Measurements from ENCODE around the gene RAB35.

Gene RAB35

GRCh38 chr12:120116441-120116791 lies at the start of gene RAB35:
Gene RAB35 (minus strand): TSS chr12:120116753. CDS start chr12:120116650, 103 bp downstream.
- in situ Hi-C loops (cut with MboI; ENCODE audit: low sequenced_read_pairs), result no loop called here

- in situ Hi-C loops (cut with MboI; ENCODE audit: low sequenced_read_pairs), result no loop called here
Observed at GRCh38 chr12:120164293-120164692, 47.7 kb upstream of the RAB35 start.

- in situ Hi-C loops (cut with MboI; ENCODE audit: low sequenced_read_pairs), result no loop called here
Observed at GRCh38 chr12:120162763-120163162, 46.2 kb upstream of the RAB35 start.

- in situ Hi-C loops (cut with MboI; ENCODE audit: low sequenced_read_pairs), result no loop called here
Observed at GRCh38 chr12:120161852-120162251, 45.3 kb upstream of the RAB35 start.

GRCh38 chr12:120159509-120160237 lies 43.1 kb upstream of the RAB35 start:
- in situ Hi-C loops (cut with MboI; ENCODE audit: low sequenced_read_pairs), result no loop called here

- in situ Hi-C loops (cut with MboI; ENCODE audit: low sequenced_read_pairs), result no loop called here
Observed at GRCh38 chr12:120158351-120158750, 41.8 kb upstream of the RAB35 start.

GRCh38 chr12:120157678-120158077 lies 41.1 kb upstream of the RAB35 start:
- in situ Hi-C loops (cut with MboI; ENCODE audit: low sequenced_read_pairs), result no loop called here

GRCh38 chr12:120156315-120157259 lies 40.0 kb upstream of the RAB35 start:
- in situ Hi-C loops (cut with MboI; ENCODE audit: low sequenced_read_pairs), result no loop called here

- in situ Hi-C loops (cut with MboI; ENCODE audit: low sequenced_read_pairs), result no loop called here
Observed at GRCh38 chr12:120155072-120155471, 38.5 kb upstream of the RAB35 start.

- in situ Hi-C loops (cut with MboI; ENCODE audit: low sequenced_read_pairs), result no loop called here
Observed at GRCh38 chr12:120150919-120151525, 34.5 kb upstream of the RAB35 start.

- in situ Hi-C loops (cut with MboI; ENCODE audit: low sequenced_read_pairs), result no loop called here
Observed at GRCh38 chr12:120148011-120148410, 31.5 kb upstream of the RAB35 start.

- in situ Hi-C loops (cut with MboI; ENCODE audit: low sequenced_read_pairs), result no loop called here
Observed at GRCh38 chr12:120145164-120145563, 28.6 kb upstream of the RAB35 start.

- in situ Hi-C loops (cut with MboI; ENCODE audit: low sequenced_read_pairs), result no loop called here
Observed at GRCh38 chr12:120144215-120144614, 27.7 kb upstream of the RAB35 start.

- in situ Hi-C loops (cut with MboI; ENCODE audit: low sequenced_read_pairs), result no loop called here
Observed at GRCh38 chr12:120142231-120142877, 25.8 kb upstream of the RAB35 start.

GRCh38 chr12:120141336-120141735 lies 24.8 kb upstream of the RAB35 start:
- in situ Hi-C loops (cut with MboI; ENCODE audit: low sequenced_read_pairs), result no loop called here

- in situ Hi-C loops (cut with MboI; ENCODE audit: low sequenced_read_pairs), result no loop called here
Observed at GRCh38 chr12:120140603-120141002, 24.1 kb upstream of the RAB35 start.

GRCh38 chr12:120139958-120140357 lies 23.4 kb upstream of the RAB35 start:
- in situ Hi-C loops (cut with MboI; ENCODE audit: low sequenced_read_pairs), result no loop called here

- in situ Hi-C loops (cut with MboI; ENCODE audit: low sequenced_read_pairs), result no loop called here
Observed at GRCh38 chr12:120138366-120138765, 21.8 kb upstream of the RAB35 start.

- in situ Hi-C loops (cut with MboI; ENCODE audit: low sequenced_read_pairs), result no loop called here
Observed at GRCh38 chr12:120137833-120138232, 21.3 kb upstream of the RAB35 start.

- in situ Hi-C loops (cut with MboI; ENCODE audit: low sequenced_read_pairs), result no loop called here
Observed at GRCh38 chr12:120136093-120136770, 19.7 kb upstream of the RAB35 start.

Measured in HL-60/S4 treated with retinoic acid at 250 ng/mL for 4 days and 3 days (cell line).